Trophoblast cell (in vitro differentiated cells and primary cell): ENCODE measurements around the gene GARIN5A.

Experiments used
- DNase-seq, 2 donors: peaks; one replicate each; pipeline ENCODE4 v3.0.0-alpha.2; 2016
- H2AFZ ChIP-seq: 2 replicates; pipeline ENCODE4 v1.6.1; 2013; ENCODE audit warnings: low read length, moderate library complexity, mild to moderate bottlenecking; ENCODE audit not compliant: insufficient read depth, poor library complexity
- H2AK5ac ChIP-seq: 2 replicates; pipeline ENCODE4 v1.6.1; 2013; ENCODE audit warnings: mild to moderate bottlenecking, low read length
- H2BK120ac ChIP-seq: 2 replicates; pipeline ENCODE4 v1.6.1; 2013; ENCODE audit warnings: low read length, mild to moderate bottlenecking, moderate library complexity; ENCODE audit not compliant: insufficient read depth, poor library complexity
- H2BK12ac ChIP-seq: 2 replicates; pipeline ENCODE4 v1.6.1; 2013; ENCODE audit warnings: mild to moderate bottlenecking, low read length, moderate library complexity
- H2BK5ac ChIP-seq: 2 replicates; pipeline ENCODE4 v1.6.1; 2013; ENCODE audit warnings: low read length, low read depth, moderate library complexity, mild to moderate bottlenecking; ENCODE audit not compliant: poor library complexity
- H3K14ac ChIP-seq: 2 replicates; pipeline ENCODE4 v1.6.1; 2013; ENCODE audit warnings: mild to moderate bottlenecking, low read length
- H3K18ac ChIP-seq: 2 replicates; pipeline ENCODE4 v1.6.1; 2013; ENCODE audit warnings: mild to moderate bottlenecking, low read length
- H3K23ac ChIP-seq: 2 replicates; pipeline ENCODE4 v1.6.1; 2013; ENCODE audit warnings: low read length
- H3K27ac ChIP-seq: 2 replicates; pipeline ENCODE4 v1.5.1; 2013; ENCODE audit warnings: low read depth, mild to moderate bottlenecking, inconsistent platforms, low read length, moderate library complexity
- H3K27me3 ChIP-seq: 2 replicates; pipeline ENCODE4 v1.6.1; 2013; ENCODE audit warnings: inconsistent platforms, mild to moderate bottlenecking, low read length, moderate library complexity; ENCODE audit not compliant: insufficient read depth
- H3K36me3 ChIP-seq, 2 experiments: 1 replicate in 1 of 2; 2 replicates in 1 of 2; pipeline ENCODE4 v1.6.1; 2013; ENCODE audit warnings: low read length in 2 of 2, mild to moderate bottlenecking in 2 of 2, moderate library complexity in 1 of 2; ENCODE audit not compliant: insufficient read depth in 2 of 2, control insufficient read depth in 1 of 2
- H3K4ac ChIP-seq: 2 replicates; pipeline ENCODE4 v1.6.1; 2013; ENCODE audit warnings: low read depth, mild to moderate bottlenecking, low read length, moderate library complexity
- H3K4me1 ChIP-seq, 2 experiments: 1 replicate in 1 of 2; 2 replicates in 1 of 2; pipeline ENCODE4 v1.6.1; 2013; ENCODE audit warnings: low read length in 2 of 2, mild to moderate bottlenecking in 2 of 2, moderate library complexity in 1 of 2; ENCODE audit not compliant: insufficient read depth in 2 of 2, control insufficient read depth in 1 of 2
- H3K4me2 ChIP-seq: 2 replicates; pipeline ENCODE4 v1.6.1; 2013; ENCODE audit warnings: inconsistent platforms, mild to moderate bottlenecking, low read length, moderate library complexity
- H3K4me3 ChIP-seq: 2 replicates; pipeline ENCODE4 v1.5.1; 2013; ENCODE audit warnings: mild to moderate bottlenecking, low read depth, low read length, inconsistent platforms
- H3K79me1 ChIP-seq: one replicate; pipeline ENCODE4 v1.6.1; 2013; ENCODE audit warnings: low read length
- H3K79me2 ChIP-seq: 2 replicates; pipeline ENCODE4 v1.6.1; 2013; ENCODE audit warnings: low read length, mild to moderate bottlenecking; ENCODE audit not compliant: control insufficient read depth, insufficient read depth, poor library complexity
- H3K9ac ChIP-seq: 2 replicates; pipeline ENCODE4 v1.6.1; 2013; ENCODE audit warnings: mild to moderate bottlenecking, low read length
- H3K9me3 ChIP-seq: 2 replicates; pipeline ENCODE4 v1.6.1; 2013; ENCODE audit warnings: low read depth, mild to moderate bottlenecking, control low read depth, inconsistent platforms, low read length; ENCODE audit not compliant: insufficient read depth
- H4K12ac ChIP-seq: 2 replicates; pipeline ENCODE4 v1.6.1; 2013; ENCODE audit warnings: low read depth, mild to moderate bottlenecking, low read length, moderate library complexity
- H4K8ac ChIP-seq: 2 replicates; pipeline ENCODE4 v1.6.1; 2013; ENCODE audit warnings: low read depth, mild to moderate bottlenecking, low read length, moderate library complexity
- H4K91ac ChIP-seq: one replicate; pipeline ENCODE4 v1.6.1; 2013; ENCODE audit warnings: low read depth, mild to moderate bottlenecking, low read length, moderate library complexity
- WGBS: extraction: QIAGEN DNeasy Blood & Tissue Kit; methylation state at CpG from one replicate; pipeline ENCODE4 v1.1.7; 2013; ENCODE audit warnings: missing lambda C conversion rate; ENCODE audit not compliant: insufficient read length, insufficient coverage; ENCODE audit errors: extremely low coverage; 5-methylcytosine and 5-hydroxymethylcytosine counted together

Gene GARIN5A

GRCh38 chr19:50477751-50478515, 1.3 kb upstream of the GARIN5A start:
- H4K91ac ChIP-seq, result no peak overlapping the region
- no peak overlapping the region for H3K18ac ChIP-seq
- no peak overlapping the region for H3K23ac ChIP-seq
- no peak overlapping the region for H2BK5ac ChIP-seq
- peaks cover 44 to 45% of the 10 kb centered on the region in 2 experiments for H3K36me3 ChIP-seq
- no peak overlapping the region for H3K4me3 ChIP-seq
- H2BK12ac ChIP-seq, result no peak overlapping the region
- H3K27me3 ChIP-seq, result no peaks in the 10 kb centered on the region
- no peak overlapping the region for H3K14ac ChIP-seq
- H2AK5ac ChIP-seq, result no peak overlapping the region
- peaks cover 4% of the 10 kb centered on the region for H3K9me3 ChIP-seq
- H3K79me1 ChIP-seq, result peaks cover 3% of the 10 kb centered on the region
- H2AFZ ChIP-seq, result no peak overlapping the region
- H3K27ac ChIP-seq, result no peak overlapping the region
- no peak overlapping the region for H3K4me2 ChIP-seq
- peak overlapping the region; percentile 48 for H3K9ac ChIP-seq
- no CpG with 5 or more reads among the region's 17 CpGs for WGBS
- peak overlapping the region; percentile 60 for H3K4ac ChIP-seq
- H4K12ac ChIP-seq, result no peak overlapping the region
- H4K8ac ChIP-seq, result no peak overlapping the region
- H3K79me2 ChIP-seq, result peaks cover 5% of the 10 kb centered on the region
- no peak overlapping the region for H2BK120ac ChIP-seq
- peaks cover 3 to 13% of the 10 kb centered on the region in 2 experiments for H3K4me1 ChIP-seq
- no peak for DNase-seq

- H2AK5ac ChIP-seq, result no peak overlapping the region
- H3K9me3 ChIP-seq, result peaks cover 4% of the 10 kb centered on the region
- peaks cover 3 to 13% of the 10 kb centered on the region in 2 experiments for H3K4me1 ChIP-seq
- no peak for DNase-seq
- no peak overlapping the region for H3K4ac ChIP-seq
- H3K23ac ChIP-seq, result no peak overlapping the region
- no CpG with 5 or more reads among the region's 20 CpGs for WGBS
- H3K4me3 ChIP-seq, result peak overlapping the region; percentile 83
- no peak overlapping the region for H3K14ac ChIP-seq
- H3K9ac ChIP-seq, result no peak overlapping the region
- peaks cover 37 to 38% of the 10 kb centered on the region in 2 experiments for H3K36me3 ChIP-seq
- H2AFZ ChIP-seq, result no peak overlapping the region
- H4K91ac ChIP-seq, result no peak overlapping the region
- no peak overlapping the region for H4K12ac ChIP-seq
- peaks cover 5% of the 10 kb centered on the region for H3K79me2 ChIP-seq
- no peak overlapping the region for H3K27ac ChIP-seq
- H3K27me3 ChIP-seq, result no peaks in the 10 kb centered on the region
- H3K4me2 ChIP-seq, result peak overlapping the region; percentile 78
- peaks cover 3% of the 10 kb centered on the region for H3K79me1 ChIP-seq
- H2BK5ac ChIP-seq, result no peak overlapping the region
- no peak overlapping the region for H2BK120ac ChIP-seq
- no peak overlapping the region for H3K18ac ChIP-seq
- no peak overlapping the region for H4K8ac ChIP-seq
- H2BK12ac ChIP-seq, result no peak overlapping the region
Observed at GRCh38 chr19:50476907-50477238, 225 bp upstream of the GARIN5A start.

GRCh38 chr19:50475736-50476223, 868 bp downstream of the GARIN5A start:
- H3K14ac ChIP-seq, result no peak overlapping the region
- H2BK12ac ChIP-seq, result no peak overlapping the region
- no peak overlapping the region for H3K27ac ChIP-seq
- peak overlapping the region; percentile 59 for H4K91ac ChIP-seq
- H3K4me1 ChIP-seq, result peaks cover 3 to 13% of the 10 kb centered on the region in 2 experiments
- peak overlapping the region; percentile 96 for H4K8ac ChIP-seq
- H3K4ac ChIP-seq, result no peak overlapping the region
- no CpG with 5 or more reads among the region's 29 CpGs for WGBS
- peak overlapping the region; percentile 78 for H3K4me2 ChIP-seq
- peak overlapping the region; percentile 55 for H3K4me3 ChIP-seq
- H3K23ac ChIP-seq, result no peak overlapping the region
- H3K9me3 ChIP-seq, result peaks cover 4% of the 10 kb centered on the region
- peak overlapping the region; percentile 74 for H3K18ac ChIP-seq
- no peak overlapping the region for H3K9ac ChIP-seq
- H3K79me1 ChIP-seq, result peaks cover 3% of the 10 kb centered on the region
- no peak overlapping the region for H4K12ac ChIP-seq
- H2BK5ac ChIP-seq, result no peak overlapping the region
- H2BK120ac ChIP-seq, result no peak overlapping the region
- H3K79me2 ChIP-seq, result peaks cover 5% of the 10 kb centered on the region
- H2AFZ ChIP-seq, result peak overlapping the region; percentile 68
- H3K27me3 ChIP-seq, result no peaks in the 10 kb centered on the region
- peak overlapping the region; percentile 58 for H2AK5ac ChIP-seq
- peaks cover 26 to 27% of the 10 kb centered on the region in 2 experiments for H3K36me3 ChIP-seq
- no peak for DNase-seq

GRCh38 chr19:50475101-50475568, 1.5 kb downstream of the GARIN5A start:
- no peaks in the 10 kb centered on the region for H3K27me3 ChIP-seq
- H4K8ac ChIP-seq, result no peak overlapping the region
- H4K12ac ChIP-seq, result no peak overlapping the region
- no peak overlapping the region for H3K14ac ChIP-seq
- H3K27ac ChIP-seq, result no peak overlapping the region
- no peak overlapping the region for H3K4me2 ChIP-seq
- no CpG with 5 or more reads among the region's 12 CpGs for WGBS
- no peak overlapping the region for H4K91ac ChIP-seq
- peaks cover 3% of the 10 kb centered on the region for H3K79me1 ChIP-seq
- H2BK12ac ChIP-seq, result no peak overlapping the region
- peaks cover 5% of the 10 kb centered on the region for H3K79me2 ChIP-seq
- H2AFZ ChIP-seq, result no peak overlapping the region
- H3K36me3 ChIP-seq, result peaks cover 20% of the 10 kb centered on the region in 2 experiments
- H3K9ac ChIP-seq, result no peak overlapping the region
- H3K4me3 ChIP-seq, result no peak overlapping the region
- peaks cover 4% of the 10 kb centered on the region for H3K9me3 ChIP-seq
- H3K4ac ChIP-seq, result no peak overlapping the region
- no peak overlapping the region for H2BK5ac ChIP-seq
- no peak overlapping the region for H2BK120ac ChIP-seq
- H3K4me1 ChIP-seq, result peaks cover 3 to 13% of the 10 kb centered on the region in 2 experiments
- no peak overlapping the region for H3K18ac ChIP-seq
- no peak overlapping the region for H2AK5ac ChIP-seq
- DNase-seq, result no peak
- H3K23ac ChIP-seq, result no peak overlapping the region
